CD4-positive, alpha-beta T cell treated with Interleukin-6 at 100 ng/mL for 8 hours (primary cell): Measurements from ENCODE around the gene ZFYVE21.
"Not testable (repeated sequence)": the region's sequence is repeated elsewhere in the genome, so short reads cannot be mapped to it uniquely, and the experiment has no call there.

Experiments
- DNase-seq: peaks from one replicate; pipeline ENCODE4 v3.0.0-alpha.2; 2020; ENCODE audit warnings: mixed read lengths, low spot score

The ZFYVE21 gene

GRCh38 chr14:103763730-103764488 is 48.3 kb downstream of the ZFYVE21 start:
- DNase-seq: no peak

GRCh38 chr14:103765526-103765925 is 49.9 kb downstream of the ZFYVE21 start:
- no peak for DNase-seq

GRCh38 chr14:103767336-103767894 is 51.8 kb downstream of the ZFYVE21 start:
- DNase-seq: no peak

- DNase-seq: no peak
These were observed 54.9 kb downstream of the ZFYVE21 start for GRCh38 chr14:103770500-103770899.

GRCh38 chr14:103770902-103771301 is 55.3 kb downstream of the ZFYVE21 start:
- no peak for DNase-seq

- no peak for DNase-seq
These were observed 56.6 kb downstream of the ZFYVE21 start for GRCh38 chr14:103772078-103772712.

- DNase-seq: no peak
These were observed 57.9 kb downstream of the ZFYVE21 start for GRCh38 chr14:103773521-103773920.

GRCh38 chr14:103775506-103775905 is 59.9 kb downstream of the ZFYVE21 start:
- no peak for DNase-seq

GRCh38 chr14:103776319-103776718 is 60.7 kb downstream of the ZFYVE21 start:
- not testable (repeated sequence) for DNase-seq

- no peak for DNase-seq
These were observed 66.8 kb downstream of the ZFYVE21 start for GRCh38 chr14:103782376-103782775.
